ENCODE results near the gene HOXD4.

Gene HOXD4

DNA sequence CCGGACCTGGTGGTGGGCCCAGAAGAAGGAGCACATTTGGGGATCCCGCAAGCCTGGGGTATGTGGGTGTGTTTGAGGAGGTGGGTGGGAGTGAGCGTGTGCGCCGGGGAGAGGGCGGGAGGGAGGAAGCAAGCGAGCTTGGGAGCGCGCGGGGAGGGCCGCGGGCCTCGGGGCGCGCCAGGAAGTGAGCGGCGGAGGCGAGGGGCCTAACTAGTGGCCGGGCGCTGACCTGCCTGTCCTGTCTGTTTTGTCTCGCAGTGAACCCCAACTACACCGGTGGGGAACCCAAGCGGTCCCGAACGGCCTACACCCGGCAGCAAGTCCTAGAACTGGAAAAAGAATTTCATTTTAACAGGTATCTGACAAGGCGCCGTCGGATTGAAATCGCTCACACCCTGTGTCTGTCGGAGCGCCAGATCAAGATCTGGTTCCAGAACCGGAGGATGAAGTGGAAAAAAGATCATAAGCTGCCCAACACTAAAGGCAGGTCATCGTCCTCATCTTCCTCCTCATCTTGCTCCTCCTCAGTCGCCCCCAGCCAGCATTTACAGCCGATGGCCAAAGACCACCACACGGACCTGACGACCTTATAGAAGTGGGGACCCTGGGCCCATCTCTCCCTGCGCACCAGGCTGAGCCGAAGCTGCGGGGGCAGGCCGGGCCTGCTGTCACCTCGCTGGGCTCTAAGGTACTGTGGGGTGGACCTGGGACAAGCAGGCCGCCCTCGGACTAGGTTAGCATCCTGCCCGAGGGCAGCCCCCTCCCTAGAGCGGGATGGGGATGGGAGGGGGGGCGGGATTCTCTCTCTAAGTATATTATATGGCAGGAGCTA lies 1.2 kb downstream of the HOXD4 start:
- no peak for TF ChIP-seq ZFX (IDR thresholded peaks at IDR 0.05; ENCODE audit: borderline replicate concordance)
- TF ChIP-seq, protein P1, sequence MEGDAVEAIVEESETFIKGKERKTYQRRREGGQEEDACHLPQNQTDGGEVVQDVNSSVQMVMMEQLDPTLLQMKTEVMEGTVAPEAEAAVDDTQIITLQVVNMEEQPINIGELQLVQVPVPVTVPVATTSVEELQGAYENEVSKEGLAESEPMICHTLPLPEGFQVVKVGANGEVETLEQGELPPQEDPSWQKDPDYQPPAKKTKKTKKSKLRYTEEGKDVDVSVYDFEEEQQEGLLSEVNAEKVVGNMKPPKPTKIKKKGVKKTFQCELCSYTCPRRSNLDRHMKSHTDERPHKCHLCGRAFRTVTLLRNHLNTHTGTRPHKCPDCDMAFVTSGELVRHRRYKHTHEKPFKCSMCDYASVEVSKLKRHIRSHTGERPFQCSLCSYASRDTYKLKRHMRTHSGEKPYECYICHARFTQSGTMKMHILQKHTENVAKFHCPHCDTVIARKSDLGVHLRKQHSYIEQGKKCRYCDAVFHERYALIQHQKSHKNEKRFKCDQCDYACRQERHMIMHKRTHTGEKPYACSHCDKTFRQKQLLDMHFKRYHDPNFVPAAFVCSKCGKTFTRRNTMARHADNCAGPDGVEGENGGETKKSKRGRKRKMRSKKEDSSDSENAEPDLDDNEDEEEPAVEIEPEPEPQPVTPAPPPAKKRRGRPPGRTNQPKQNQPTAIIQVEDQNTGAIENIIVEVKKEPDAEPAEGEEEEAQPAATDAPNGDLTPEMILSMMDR (IDR thresholded peaks at IDR 0.05), result no peak
- H3K27ac ChIP-seq, result no peak overlapping the region

DNA sequence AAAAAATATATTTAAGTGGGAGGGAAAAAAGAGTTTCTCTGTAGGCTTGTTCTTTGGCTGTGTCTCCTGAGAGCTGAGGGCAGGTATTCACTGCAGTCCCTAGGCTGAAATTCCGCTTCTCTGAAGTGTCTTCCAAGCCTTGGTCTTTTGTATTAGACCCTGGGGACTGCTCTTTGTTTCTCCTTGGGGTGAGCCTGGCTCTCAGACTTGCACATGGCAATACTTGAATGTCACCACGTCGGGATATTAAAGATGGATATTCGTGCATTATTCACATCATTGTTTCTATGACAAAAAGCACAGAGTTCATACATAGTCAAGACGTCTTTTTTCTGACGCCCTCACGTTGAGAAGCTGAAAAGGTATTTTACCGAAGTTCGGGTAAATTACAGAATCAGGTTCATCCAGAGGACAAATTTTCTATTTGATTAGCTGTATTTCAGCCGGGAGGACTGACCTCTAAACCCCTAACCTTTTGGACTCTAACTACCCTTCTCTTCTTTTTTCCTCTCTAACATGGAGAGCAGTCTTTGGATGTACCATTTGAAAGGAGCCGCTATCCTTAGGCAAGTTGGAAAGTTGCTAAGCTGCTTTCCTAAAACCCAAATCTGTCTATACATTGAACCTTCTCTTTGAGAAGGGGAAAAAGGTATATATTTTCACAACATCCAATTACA lies 3.4 kb downstream of the HOXD4 start:
- TF ChIP-seq ZFX (IDR thresholded peaks at IDR 0.05; ENCODE audit: borderline replicate concordance), result no peak
- no peak overlapping the region for H3K27ac ChIP-seq

DNA sequence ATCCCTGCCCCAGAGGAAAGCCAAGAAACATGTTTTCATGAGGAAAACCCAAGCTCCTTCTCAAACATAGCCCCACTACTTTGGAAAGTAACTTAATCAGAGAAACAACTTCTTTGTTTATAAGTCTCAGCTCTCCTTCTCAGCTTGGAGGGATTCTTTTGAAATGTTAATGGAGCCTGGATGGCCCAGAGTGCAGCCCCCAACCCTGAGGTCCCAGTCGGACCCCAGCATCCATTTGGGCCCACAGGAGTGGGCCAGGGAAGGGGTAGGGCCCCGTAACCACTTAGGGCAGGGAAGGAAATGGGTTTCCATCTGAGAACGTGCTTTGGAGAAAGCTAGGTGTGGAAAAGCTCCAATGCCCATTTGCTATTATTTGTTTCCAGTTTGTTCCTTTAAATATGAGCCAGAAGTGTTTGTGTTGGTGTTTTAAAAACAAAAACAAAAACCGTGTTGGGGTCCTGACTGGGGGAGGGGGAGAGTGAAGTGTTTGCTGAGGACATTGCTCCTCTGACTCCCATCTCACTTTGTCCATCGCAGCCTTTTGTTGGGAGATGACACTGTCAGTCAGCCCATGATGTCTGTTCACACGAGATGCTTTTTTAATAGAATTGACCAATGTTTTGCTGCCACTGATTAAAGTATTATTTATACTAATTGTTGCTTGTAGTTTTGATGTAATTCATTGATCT lies 4.2 kb downstream of the HOXD4 start:
- no peak overlapping the region for H3K27ac ChIP-seq
- no peak for TF ChIP-seq ZFX (IDR thresholded peaks at IDR 0.05; ENCODE audit: borderline replicate concordance)

DNA sequence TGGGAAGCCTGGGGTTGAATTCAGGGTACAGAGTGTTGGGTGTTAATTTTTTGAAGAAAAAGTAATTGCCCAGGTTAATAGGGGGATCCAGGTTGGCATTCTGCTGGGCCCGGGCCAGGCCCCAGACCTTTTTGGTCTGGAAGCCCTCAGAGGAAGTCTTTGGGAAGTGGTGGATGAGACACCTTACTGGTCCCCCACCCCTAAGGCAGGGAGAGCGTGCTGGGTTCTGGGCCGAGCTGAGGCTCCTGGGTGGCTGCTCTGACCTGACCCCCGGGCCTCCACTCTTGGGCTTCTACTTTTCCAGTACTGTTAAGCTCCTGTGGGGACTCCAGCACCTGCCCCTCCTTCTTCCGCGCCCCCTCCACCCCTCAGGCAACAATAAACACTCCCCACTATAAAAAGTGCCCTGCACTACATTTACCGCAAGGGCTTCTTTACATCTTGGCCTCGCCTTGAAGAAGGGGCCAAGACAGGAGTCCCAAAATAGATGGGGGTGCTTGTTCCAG lies 5.0 kb downstream of the HOXD4 start:
- H3K27ac ChIP-seq, result no peak overlapping the region
- TF ChIP-seq, protein P1 (IDR thresholded peaks at IDR 0.05), result no peak
- TF ChIP-seq ZFX (IDR thresholded peaks at IDR 0.05; ENCODE audit: borderline replicate concordance), result no peak

DNA sequence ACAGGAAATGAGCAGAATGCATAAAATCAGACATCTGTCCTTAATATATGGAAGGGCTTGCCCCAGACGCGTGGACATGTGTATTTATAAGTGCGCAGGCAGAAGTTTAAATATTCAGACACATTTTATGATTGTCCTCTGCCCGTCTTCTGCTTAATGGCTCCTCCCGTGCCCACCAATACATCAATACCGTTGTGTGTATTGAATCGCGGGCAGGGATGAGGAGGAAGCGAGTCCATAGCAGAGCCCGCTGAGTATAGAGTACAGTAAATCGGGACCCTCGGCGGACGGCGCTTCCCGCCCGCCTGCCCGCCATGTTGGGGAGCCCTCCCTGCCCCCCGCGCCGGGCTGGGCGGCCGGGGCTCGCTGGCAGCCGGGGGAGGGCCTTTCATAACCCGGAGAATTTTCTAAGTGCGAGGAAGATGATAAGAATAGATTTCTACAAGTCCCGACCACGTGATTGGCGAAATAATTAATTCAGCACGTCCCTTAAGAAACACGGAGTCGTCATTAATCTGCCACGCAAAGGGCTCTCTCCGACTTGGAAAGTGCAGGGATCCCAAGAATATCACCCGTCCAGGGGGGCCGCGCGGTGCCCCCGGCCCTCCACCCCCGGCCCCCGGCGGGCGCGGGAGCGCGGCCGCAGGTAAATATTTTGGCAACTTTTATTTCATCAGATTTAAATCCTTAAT lies 5.6 kb downstream of the HOXD4 start, which contains the start of gene HOXD3:
Gene HOXD3 (plus strand): TSS at position 501 of the 692 bp plus-strand sequence. CDS start 11,808 bp downstream, outside the sequence.
- H3K27ac ChIP-seq, result no peak within 1 kb of the TSS
- TF ChIP-seq, protein P1 (IDR thresholded peaks at IDR 0.05), result no peak
- no peak for TF ChIP-seq ZFX (IDR thresholded peaks at IDR 0.05; ENCODE audit: borderline replicate concordance)

DNA sequence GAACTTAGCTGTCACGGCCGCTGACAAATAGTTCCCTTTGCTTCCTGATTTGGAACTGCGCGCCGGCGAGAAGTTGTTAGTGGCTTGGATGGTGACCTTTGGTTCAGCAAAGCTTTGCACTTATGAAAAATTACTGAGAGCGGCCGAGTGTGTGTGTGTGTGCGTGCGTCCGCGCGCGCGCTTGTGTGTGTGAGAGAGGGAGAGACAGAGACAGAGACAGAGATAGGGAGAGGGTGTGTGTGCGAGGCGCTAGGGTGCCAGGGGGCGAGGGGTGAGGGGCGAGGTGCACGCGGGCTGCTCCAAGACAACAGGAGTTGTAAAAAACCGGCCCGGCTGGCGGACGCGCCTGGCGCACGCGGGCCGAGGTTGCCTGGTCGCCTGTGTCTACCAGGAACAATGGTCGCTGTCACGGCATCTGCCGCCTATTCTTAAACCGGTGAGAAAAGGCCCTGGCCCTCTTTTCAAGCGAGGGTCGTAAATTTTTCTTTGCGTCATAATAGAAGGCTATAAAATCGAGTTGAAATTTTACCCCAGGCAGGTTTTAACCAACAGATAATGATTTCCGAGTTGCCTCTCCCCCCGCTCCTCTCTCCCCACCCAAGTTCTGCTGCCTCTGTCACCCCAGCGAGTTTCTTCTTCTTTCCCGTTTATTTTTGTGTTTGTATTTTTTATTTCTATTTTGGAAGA lies 6.3 kb downstream of the HOXD4 start:
- TF ChIP-seq ZFX (IDR thresholded peaks at IDR 0.05; ENCODE audit: borderline replicate concordance), result no peak
- TF ChIP-seq, protein P1 (IDR thresholded peaks at IDR 0.05), result no peak
- no peak overlapping the region for H3K27ac ChIP-seq

DNA sequence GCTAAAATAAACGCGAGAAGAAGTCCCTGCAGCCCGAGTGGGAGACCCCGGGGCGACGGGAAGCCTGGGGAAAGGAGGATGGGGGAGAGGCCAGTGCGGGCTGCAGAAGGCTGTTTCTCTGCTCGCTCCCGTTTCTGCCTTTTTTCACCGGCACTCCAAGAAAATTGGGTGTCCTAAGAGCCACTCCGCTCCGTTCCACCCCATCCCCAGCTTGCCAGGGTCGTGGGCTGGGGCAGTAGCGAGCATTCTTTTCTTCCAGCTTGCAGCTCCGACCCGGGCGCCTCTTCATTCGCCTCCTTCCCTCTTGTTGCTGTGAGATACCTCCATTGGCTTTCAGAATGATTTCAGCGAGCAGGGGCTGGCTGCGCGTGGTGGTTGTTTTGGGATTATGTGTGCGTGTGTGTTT lies 6.8 kb downstream of the HOXD4 start:
- TF ChIP-seq ZFX (IDR thresholded peaks at IDR 0.05; ENCODE audit: borderline replicate concordance), result no peak
- TF ChIP-seq, protein P1 (IDR thresholded peaks at IDR 0.05), result no peak
- H3K27ac ChIP-seq, result no peak overlapping the region
